Activated CD8-positive, alpha-beta memory T cell treated with anti-CD3 and anti-CD28 coated beads, Interleukin-2, amount 50 U/mL, for 4 hours (primary cell): ENCODE results near the gene GOLGA6L22.
A peak's percentile ranks its signal among the peaks of the same experiment; 100 is the strongest.
"Not testable (repeated sequence)": the region's sequence is repeated elsewhere in the genome, so short reads cannot be mapped to it uniquely, and the experiment has no call there.

Source experiments
- DNase-seq: peaks from one replicate; pipeline ENCODE4 v3.0.0-alpha.2; 2020

GOLGA6L22 gene, protein sequence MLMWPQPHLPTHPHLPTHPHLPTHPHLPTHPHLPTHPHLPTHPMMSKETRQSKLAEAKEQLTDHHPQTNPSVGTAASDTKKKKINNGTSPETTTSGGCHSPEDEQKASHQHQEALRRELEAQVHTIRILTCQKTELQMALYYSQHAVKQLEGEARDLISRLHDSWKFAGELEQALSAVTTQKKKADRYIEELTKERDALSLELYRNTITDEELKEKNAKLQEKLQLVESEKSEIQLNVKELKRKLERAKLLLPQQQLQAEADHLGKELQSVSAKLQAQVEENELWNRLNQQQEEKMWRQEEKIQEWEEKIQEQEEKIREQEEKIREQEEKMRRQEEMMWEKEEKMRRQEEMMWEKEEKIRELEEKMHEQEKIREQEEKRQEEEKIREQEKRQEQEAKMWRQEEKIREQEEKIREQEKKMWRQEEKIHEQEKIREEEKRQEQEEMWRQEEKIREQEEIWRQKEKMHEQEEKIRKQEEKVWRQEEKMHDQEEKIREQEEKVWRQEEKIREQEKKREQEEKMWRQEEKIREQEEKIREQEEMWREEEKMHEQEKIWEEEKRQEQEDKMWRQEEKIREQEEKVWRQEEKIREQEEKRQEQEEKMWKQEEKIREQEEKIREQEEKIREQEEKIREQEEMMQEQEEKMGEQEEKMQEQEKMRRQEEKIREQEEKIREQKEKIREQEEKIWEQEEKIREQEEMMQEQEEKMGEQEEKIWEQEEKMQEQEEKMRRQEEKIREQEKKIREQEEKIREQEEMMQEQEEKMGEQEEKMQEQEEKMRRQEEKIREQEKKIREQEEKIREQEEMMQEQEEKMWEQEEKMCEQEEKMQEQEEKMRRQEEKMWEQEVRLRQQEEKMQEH

DNA sequence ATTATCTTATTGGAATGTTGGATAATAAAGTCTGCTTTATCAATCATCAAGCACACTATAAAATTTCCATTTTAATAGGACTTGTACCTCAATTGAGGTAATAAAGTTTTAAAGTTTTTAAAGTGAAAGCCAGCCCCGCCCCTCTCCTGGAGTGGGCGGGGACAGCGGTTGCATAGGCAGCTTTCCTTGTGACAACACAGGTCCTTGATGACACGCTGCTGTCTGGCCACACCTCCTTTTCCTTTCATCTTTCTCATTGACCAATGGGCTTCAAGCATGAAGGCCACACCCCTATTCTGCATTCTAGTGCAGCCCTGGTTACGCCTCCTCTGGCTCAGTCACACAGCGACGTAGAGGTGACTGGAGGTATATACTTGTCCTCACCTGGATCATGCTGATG is at the start of gene GOLGA6L22:
GOLGA6L22 (plus strand) TSS at position 301 of the 400 bp plus-strand sequence; CDS start at position 392, 91 bp downstream.
- DNase-seq = not testable (repeated sequence)

DNA sequence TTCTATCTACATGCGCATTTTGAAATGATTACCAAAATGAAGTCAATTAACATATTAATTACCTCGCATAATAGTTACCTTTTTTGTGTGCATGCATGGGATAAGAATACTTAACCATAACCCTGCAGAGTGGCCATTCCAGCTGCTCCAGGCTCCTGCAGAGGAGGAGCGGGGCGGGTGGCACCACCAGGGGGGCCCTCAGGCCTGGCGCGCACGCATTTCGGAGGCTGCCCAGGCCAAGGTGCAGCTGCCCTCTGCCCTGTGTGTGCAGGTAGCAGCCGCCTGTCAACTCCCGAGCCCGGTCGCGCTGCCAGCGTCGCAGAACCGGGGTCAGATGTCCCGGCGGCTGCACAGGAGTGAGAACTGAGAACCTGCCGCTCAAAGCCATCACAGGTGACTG is 41.4 kb upstream of the GOLGA6L22 start:
- DNase-seq = not testable (repeated sequence)

GRCh38 chr15:22417795-22418194 is 40.9 kb upstream of the GOLGA6L22 start:
- DNase-seq = not testable (repeated sequence)

GRCh38 chr15:22418212-22418611 is 40.5 kb upstream of the GOLGA6L22 start:
- not testable (repeated sequence) for DNase-seq

GRCh38 chr15:22418666-22419065 is 40.0 kb upstream of the GOLGA6L22 start:
- DNase-seq = not testable (repeated sequence)

DNA sequence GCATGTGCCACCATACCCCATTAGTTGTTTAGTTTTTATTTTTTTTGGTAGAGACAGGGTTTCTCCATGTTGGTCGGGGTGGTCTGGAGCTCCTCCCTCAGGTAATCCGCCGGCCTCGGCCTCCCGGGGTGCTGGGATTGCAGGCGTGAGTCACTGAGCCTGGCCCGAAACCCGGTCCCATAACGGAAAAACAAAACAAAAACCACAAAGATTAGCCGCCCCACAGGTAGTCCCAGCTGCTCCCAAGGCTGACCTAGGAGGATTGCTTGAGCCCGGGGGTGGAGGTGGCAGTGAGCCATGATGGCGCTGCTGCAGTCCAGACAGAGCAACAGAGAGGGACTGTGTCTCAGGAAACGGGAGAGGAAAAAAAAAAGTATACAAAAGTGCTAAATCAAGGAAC is 38.4 kb upstream of the GOLGA6L22 start:
- DNase-seq = not testable (repeated sequence)

- DNase-seq = not testable (repeated sequence)
Observed at GRCh38 chr15:22429426-22429825, 29.3 kb upstream of the GOLGA6L22 start.

- DNase-seq = not testable (repeated sequence)
Observed at GRCh38 chr15:22431687-22432086, 27.0 kb upstream of the GOLGA6L22 start.

DNA sequence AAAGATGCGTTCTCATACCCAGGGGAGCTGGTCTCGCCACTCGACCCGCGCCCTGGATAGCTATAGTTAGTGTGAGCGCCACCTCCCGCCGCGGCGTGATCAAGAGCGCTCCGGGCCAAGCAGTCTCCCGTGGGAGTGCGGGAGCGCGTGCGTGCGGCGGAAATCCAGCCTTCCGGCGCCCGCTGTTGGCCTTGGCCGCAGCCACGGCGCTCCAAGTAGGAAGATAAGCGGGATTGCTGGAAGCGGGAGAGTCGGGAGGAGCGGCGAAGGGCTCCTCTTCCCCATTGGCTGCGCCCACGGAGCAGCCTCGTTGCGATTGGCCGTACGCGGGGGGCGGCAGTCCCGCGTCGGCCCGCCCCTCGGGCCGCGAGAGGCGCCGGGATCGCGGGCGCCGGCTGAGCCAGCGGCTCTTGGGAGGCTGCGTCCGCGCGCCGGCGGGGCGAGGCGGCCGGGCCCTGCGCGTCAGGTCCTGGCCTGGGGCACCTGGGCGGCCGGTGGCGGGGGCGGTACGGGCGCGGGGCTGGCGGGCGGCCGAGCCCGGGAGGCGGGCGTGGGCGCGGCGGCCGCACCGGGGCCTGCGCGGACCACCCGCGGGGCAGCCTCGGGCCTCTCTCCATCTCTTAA is 35.9 kb downstream of the GOLGA6L22 start:
- DNase-seq = peak; percentile 28

DNA sequence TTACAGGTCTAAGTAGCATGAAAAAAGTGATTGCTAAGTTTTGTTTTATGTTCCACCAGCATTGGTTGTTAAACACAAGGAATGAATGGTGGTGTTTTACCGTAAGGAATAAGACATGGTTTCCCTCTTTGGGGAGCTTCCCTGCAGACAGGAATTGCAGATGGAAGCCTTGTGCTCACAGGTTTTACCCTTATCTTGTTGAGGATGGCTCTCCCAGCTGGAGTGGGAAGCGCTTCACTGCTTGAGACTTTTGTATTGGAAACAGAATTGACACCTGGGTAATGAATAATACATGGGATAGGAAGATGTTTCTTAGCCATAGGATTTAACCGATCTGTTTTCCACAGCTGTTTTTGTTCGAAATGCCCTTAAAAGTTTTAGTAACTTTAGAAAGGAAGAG is 38.5 kb downstream of the GOLGA6L22 start:
- DNase-seq = not testable (repeated sequence)

- not testable (repeated sequence) for DNase-seq
Observed at GRCh38 chr15:22498220-22498925, 39.7 kb downstream of the GOLGA6L22 start.

- DNase-seq = not testable (repeated sequence)
Observed at GRCh38 chr15:22502272-22502671, 43.6 kb downstream of the GOLGA6L22 start.

GRCh38 chr15:22506959-22507358 is 48.3 kb downstream of the GOLGA6L22 start:
- DNase-seq = not testable (repeated sequence)

DNA sequence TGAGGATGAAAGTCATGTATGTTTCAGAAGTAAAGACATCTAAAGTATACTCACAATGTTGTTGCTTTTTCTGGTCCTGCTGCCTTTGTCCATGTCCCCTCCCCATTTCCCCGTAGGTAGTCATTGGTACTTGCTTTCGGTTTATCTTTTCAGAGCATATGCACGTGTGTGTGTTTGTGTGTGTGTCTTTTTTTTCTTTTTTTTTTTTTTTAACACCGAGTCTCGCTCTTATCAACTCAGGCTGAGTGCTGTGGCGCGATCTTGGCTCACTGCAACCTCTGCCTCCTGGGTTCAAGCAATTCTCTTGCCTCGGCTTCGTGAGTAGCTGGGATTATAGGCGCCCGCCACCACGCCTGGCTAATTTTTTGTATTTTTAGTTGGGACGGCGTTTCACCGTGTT is 57.4 kb downstream of the GOLGA6L22 start:
- DNase-seq = not testable (repeated sequence)
